ENCODE measurements around the gene TEAD4. TPM values are rescaled to one million over a fixed set of nuclear protein-coding genes. Genes with fewer than 3 reads are reported as not detected.

The TEAD4 gene
- total and polyA plus RNA-seq, 5 experiments from 2014 or later: not detected

DNA sequence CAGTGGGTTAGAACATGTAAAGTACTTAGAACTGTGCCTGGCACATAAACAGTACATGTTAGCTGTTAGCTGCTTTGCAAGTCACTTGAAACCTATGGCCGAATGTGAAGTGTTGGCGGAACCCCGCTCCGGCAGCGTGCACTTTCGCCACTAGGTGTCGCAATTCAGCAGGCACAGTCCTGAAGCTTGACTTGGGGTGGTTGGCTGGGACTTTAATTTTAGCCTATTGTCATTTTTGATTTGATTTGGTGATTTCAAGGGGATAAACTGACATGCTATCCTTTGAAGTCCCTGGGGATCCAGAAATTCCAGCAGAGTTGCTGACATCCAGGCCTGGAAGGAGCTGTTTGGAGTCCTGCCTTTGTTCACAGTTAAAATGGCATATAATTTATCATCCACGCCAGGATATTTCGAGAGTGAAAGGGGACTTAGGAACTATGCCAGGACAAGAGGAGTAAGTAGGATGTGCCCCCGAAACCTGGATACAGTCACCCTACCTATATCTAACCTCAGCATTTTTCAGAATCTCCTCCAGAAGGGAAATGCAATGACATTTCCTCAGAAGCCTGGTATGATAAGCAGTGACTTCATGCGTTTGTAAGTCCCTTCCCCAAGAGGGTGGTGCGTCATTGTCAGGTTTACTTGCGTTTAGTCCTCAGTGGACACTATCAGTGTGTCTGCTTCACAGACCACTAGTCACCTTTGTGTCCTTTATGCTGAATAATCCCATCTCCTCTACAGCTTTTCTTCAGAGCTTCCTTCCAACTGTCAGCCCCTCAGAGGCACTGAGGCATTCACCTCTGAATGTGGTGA, 114.4 kb downstream of the TEAD4 start:
- Mint-ChIP-seq H3K27ac (peak overlapping the region in 1 of 10 donors; percentile 25), H3K36me3 (no peaks in the 10 kb centered on the region), H3K27me3 (peaks cover 5 to 15% (median 9%) of the 10 kb centered on the region in 5 donors), H3K4me3 (peak overlapping the region in 4 of 10 donors; percentile 15 to 67 (median 38)), H3K9me3 (no peaks in the 10 kb centered on the region), H3K4me1 (peaks cover 0 to 16% (median 10%) of the 10 kb centered on the region in 4 donors)
- POLR2A ChIA-PET: no interaction called here
- peak; percentile 64 to 87 (median 81) for DNase-seq
- peak; percentile 43 to 61 for ATAC-seq

DNA sequence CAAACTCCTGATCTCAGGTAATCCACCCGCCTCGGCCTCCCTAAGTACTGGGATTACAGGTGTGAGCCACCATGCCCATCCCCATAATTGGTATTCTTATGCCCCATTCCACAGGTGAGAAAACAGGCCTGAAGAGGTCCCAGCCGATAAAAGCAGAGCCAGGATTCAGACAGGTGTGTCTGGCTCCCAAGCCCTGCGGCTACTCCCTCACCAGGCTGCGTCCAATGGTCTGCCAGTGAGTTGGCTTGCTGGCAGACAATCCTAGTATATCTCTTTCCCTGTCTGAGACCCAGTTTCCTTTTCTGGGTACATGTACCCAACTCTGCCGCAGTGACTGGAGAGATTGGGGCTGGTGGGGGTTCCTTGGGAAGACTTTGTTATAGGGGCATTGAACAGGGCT, 116.1 kb downstream of the TEAD4 start:
- ATAC-seq (no peak), DNase-seq (no peak)
- no peaks in the 10 kb centered on the region for H3K36me3 Mint-ChIP-seq
- no peaks in the 10 kb centered on the region for H3K9me3 Mint-ChIP-seq
- POLR2A ChIA-PET: no interaction called here
- H3K4me3 Mint-ChIP-seq: peak overlapping the region in 9 of 10 donors; percentile 10 to 87 (median 58)
- H3K27me3 Mint-ChIP-seq: peaks cover 0 to 12% (median 5%) of the 10 kb centered on the region in 5 donors
- peaks cover 0 to 16% (median 10%) of the 10 kb centered on the region in 4 donors for H3K4me1 Mint-ChIP-seq
- H3K27ac Mint-ChIP-seq: no peak overlapping the region

GRCh38 chr12:3076730-3077571, 117.8 kb downstream of the TEAD4 start, which contains the start of gene TSPAN9:
TSPAN9 (plus strand) TSS chr12:3077379; CDS start chr12:3201194, 123,815 bp downstream.
- H3K9me3 Mint-ChIP-seq: no peaks in the 10 kb centered on the region
- H3K4me3 Mint-ChIP-seq: peak within 1 kb of the TSS; percentile 78 to 91 (median 84)
- DNase-seq: peak; percentile 31 to 82 (median 65)
- H3K27me3 Mint-ChIP-seq: peaks cover 0 to 8% (median 5%) of the 10 kb centered on the region in 5 donors
- POLR2A ChIA-PET: no interaction called here
- H3K36me3 Mint-ChIP-seq: no peaks in the 10 kb centered on the region
- peak within 1 kb of the TSS in 6 of 10 donors; percentile 38 to 73 (median 64) for H3K27ac Mint-ChIP-seq
- ATAC-seq: peak; percentile 78 to 83
- H3K4me1 Mint-ChIP-seq: peaks cover 0 to 16% (median 10%) of the 10 kb centered on the region in 4 donors

GRCh38 chr12:3077572-3078081, 118.4 kb downstream of the TEAD4 start:
- Mint-ChIP-seq H3K36me3 (no peaks in the 10 kb centered on the region), H3K27me3 (peaks cover 0 to 8% (median 5%) of the 10 kb centered on the region in 5 donors), H3K27ac (peak overlapping the region in 5 of 10 donors; percentile 19 to 71 (median 56)), H3K4me1 (peaks cover 0 to 16% (median 10%) of the 10 kb centered on the region in 4 donors), H3K9me3 (no peaks in the 10 kb centered on the region), H3K4me3 (peak overlapping the region; percentile 70 to 89 (median 82))
- ATAC-seq: peak; percentile 21 to 37
- POLR2A ChIA-PET: no interaction called here
- peak in 4 of 10 donors; percentile 24 to 39 (median 33) for DNase-seq

GRCh38 chr12:3078086-3078820, 119.1 kb downstream of the TEAD4 start:
- Mint-ChIP-seq H3K36me3 (no peaks in the 10 kb centered on the region), H3K4me1 (peaks cover 0 to 16% (median 9%) of the 10 kb centered on the region in 4 donors), H3K9me3 (no peaks in the 10 kb centered on the region), H3K4me3 (peak overlapping the region; percentile 70 to 89 (median 82)), H3K27ac (peak overlapping the region in 6 of 10 donors; percentile 19 to 73 (median 62)), H3K27me3 (peaks cover 0 to 7% (median 4%) of the 10 kb centered on the region in 5 donors)
- DNase-seq (no peak), ATAC-seq (no peak)
- POLR2A ChIA-PET: no interaction called here

GRCh38 chr12:3081091-3081490, 121.9 kb downstream of the TEAD4 start:
- peaks cover 0 to 12% (median 6%) of the 10 kb centered on the region in 4 donors for H3K4me1 Mint-ChIP-seq
- DNase-seq: no peak
- no peaks in the 10 kb centered on the region for H3K9me3 Mint-ChIP-seq
- peak overlapping the region in 1 of 10 donors; percentile 60 for H3K27ac Mint-ChIP-seq
- no peaks in the 10 kb centered on the region for H3K36me3 Mint-ChIP-seq
- no peak for ATAC-seq
- H3K27me3 Mint-ChIP-seq: peaks cover 0 to 2% (median 0%) of the 10 kb centered on the region in 5 donors
- no peak overlapping the region for H3K4me3 Mint-ChIP-seq
- POLR2A ChIA-PET: no interaction called here

DNA sequence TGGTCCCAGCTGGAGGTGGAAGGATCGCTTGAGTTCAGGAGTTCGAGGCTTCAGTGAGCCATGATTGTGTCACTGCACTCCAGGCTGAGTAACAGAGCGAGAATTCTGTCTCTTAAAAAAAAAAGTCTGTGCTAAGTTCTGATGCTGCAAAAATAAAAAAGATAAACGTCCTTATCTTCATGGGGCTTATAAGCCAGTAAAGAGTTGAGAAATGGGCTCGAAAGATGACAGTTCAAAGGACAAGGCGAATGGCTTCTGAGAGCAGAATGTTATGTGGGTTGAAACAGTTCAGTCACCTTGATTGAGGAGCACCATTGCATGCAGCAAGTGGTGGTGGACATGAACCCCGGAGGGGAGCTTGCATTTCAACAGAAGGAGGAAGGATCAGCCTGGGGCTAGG, 122.7 kb downstream of the TEAD4 start:
- Mint-ChIP-seq H3K9me3 (no peaks in the 10 kb centered on the region), H3K27me3 (peaks cover 0 to 2% (median 0%) of the 10 kb centered on the region in 5 donors), H3K4me1 (peaks cover 0 to 7% (median 4%) of the 10 kb centered on the region in 4 donors), H3K36me3 (no peaks in the 10 kb centered on the region), H3K4me3 (no peak overlapping the region), H3K27ac (no peak overlapping the region)
- DNase-seq (no peak), ATAC-seq (no peak)
- POLR2A ChIA-PET: interaction anchor here (0.7 kb wide), 2 partner anchors 19 to 41 kb away, joined by 3 read pairs; no protein-coding TSS in a partner anchor

DNA sequence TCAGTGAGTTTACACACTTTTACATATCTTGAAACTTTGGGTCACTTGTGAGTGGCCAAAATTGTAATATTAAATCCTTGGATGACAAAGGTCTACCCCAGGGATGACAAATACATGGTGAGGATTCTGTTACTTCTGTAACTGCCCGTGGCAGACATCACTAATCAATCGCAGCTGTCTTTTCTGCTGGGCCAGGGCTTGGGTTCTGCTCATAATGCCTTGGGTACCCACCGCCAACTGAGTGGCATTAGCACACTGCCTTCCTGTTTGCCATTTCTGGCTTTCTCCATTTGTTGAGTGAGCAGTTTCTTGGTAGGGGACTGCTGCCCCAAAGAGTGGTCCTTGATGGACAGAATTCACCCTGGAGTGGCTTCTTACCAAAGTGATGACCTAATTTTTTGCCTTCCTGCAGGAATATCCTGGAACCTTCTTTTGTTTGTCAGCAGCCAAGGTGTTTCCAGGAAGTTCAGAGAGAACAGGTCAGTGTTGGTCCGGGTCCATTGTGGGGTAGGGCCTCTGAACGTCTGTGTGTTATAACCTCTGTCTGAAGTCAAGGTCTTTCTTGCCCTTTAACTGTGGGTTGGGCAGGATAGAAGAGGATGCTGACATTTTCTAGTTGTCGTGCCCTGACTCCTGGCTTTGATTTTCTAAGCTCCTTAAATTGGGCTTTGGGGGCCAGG, 124.2 kb downstream of the TEAD4 start:
- no peak for DNase-seq
- Mint-ChIP-seq H3K4me1 (peaks cover 0 to 1% (median 0%) of the 10 kb centered on the region in 4 donors), H3K27me3 (peaks cover 0 to 2% (median 0%) of the 10 kb centered on the region in 5 donors), H3K4me3 (no peak overlapping the region), H3K9me3 (no peaks in the 10 kb centered on the region), H3K36me3 (no peaks in the 10 kb centered on the region), H3K27ac (no peak overlapping the region)
- POLR2A ChIA-PET: no interaction called here
- ATAC-seq: no peak

DNA sequence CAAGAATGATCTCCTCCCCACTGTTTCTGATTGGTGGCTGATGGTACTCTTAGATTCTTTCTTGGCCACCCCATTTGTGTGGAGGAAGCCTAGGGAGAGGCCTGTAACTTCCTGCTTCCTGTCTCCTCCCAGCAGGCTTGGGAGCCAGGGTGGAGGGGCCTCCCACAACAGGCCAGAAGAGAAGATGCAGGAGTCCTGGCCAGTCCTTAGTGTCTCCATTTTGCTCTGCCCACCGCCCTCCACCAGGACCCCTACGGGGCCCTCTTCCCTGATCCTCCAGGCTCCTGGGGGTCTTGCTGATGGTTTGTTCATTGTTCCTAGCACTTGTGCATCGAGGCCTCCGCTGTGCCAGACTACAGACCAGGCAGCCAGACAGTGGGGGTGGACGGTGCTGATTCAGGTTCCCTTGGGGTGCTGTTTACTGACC, 124.7 kb downstream of the TEAD4 start:
- no peak for DNase-seq
- no peak overlapping the region for H3K27ac Mint-ChIP-seq
- no peaks in the 10 kb centered on the region for H3K36me3 Mint-ChIP-seq
- ATAC-seq: no peak
- no peaks in the 10 kb centered on the region for H3K4me1 Mint-ChIP-seq
- POLR2A ChIA-PET: no interaction called here
- H3K9me3 Mint-ChIP-seq: no peaks in the 10 kb centered on the region
- no peak overlapping the region for H3K4me3 Mint-ChIP-seq
- peaks cover 0 to 3% (median 1%) of the 10 kb centered on the region in 5 donors for H3K27me3 Mint-ChIP-seq

- no peak overlapping the region for H3K27ac Mint-ChIP-seq
- H3K4me3 Mint-ChIP-seq: no peak overlapping the region
- no peaks in the 10 kb centered on the region for H3K4me1 Mint-ChIP-seq
- no peaks in the 10 kb centered on the region for H3K9me3 Mint-ChIP-seq
- peaks cover 0 to 3% (median 1%) of the 10 kb centered on the region in 5 donors for H3K27me3 Mint-ChIP-seq
- POLR2A ChIA-PET: no interaction called here
- ATAC-seq (no peak), DNase-seq (no peak)
- no peaks in the 10 kb centered on the region for H3K36me3 Mint-ChIP-seq
Observed at GRCh38 chr12:3084742-3085141, 125.5 kb downstream of the TEAD4 start.

DNA sequence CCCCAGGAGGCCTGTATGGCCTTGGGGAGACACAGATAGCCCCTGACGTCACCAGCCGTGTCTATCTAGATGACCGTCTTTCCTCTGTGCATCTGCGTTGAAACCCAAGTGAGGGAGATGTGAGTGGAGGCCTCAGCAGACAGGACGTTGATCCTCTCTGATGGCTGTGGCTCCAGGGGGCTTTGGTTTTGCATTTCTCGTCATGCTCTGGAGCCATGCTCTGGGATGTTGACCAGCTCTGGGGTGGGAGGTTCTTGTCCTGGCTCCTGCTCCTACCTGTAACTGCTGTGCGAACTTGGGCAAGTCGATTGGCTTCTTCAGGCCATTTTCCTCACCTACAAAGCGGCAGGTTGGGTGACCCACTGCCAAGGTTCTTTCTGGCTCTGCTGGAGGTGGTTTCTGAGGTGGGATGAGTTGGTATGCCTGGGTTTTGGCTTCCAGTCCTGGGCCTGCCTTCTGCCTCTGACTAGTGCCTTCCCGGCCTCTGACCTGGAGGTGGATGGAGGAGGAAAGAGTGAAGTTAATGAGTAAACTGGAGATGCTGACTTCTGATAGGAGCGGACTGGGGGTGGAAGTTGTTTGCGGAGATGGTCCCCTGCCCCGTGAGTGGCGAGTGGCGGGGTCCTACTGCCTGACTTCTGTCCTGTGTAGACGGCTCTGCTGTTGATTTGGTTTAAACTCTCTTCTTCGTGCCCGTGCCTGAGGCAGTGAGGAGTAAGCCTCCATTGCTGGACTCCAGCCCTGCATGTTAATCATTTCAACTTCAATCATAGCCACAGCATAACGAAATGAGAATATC, 126.3 kb downstream of the TEAD4 start:
- ATAC-seq (no peak), DNase-seq (no peak)
- POLR2A ChIA-PET: no interaction called here
- Mint-ChIP-seq H3K27me3 (peaks cover 0 to 3% (median 2%) of the 10 kb centered on the region in 5 donors), H3K4me1 (no peaks in the 10 kb centered on the region), H3K27ac (peak overlapping the region in 1 of 10 donors; percentile 11), H3K4me3 (no peak overlapping the region), H3K9me3 (no peaks in the 10 kb centered on the region), H3K36me3 (no peaks in the 10 kb centered on the region)
